ENCODE results near the gene TRAF3. TPM values are rescaled to one million over a fixed set of nuclear protein-coding genes. Genes with fewer than 3 reads are reported as not detected.
"Not testable (repeated sequence)": the region's sequence is repeated elsewhere in the genome, so short reads cannot be mapped to it uniquely, and the experiment has no call there.

TRAF3 gene
- total RNA-seq, 1 donor from 2014 or later = 12.8 TPM

DNA sequence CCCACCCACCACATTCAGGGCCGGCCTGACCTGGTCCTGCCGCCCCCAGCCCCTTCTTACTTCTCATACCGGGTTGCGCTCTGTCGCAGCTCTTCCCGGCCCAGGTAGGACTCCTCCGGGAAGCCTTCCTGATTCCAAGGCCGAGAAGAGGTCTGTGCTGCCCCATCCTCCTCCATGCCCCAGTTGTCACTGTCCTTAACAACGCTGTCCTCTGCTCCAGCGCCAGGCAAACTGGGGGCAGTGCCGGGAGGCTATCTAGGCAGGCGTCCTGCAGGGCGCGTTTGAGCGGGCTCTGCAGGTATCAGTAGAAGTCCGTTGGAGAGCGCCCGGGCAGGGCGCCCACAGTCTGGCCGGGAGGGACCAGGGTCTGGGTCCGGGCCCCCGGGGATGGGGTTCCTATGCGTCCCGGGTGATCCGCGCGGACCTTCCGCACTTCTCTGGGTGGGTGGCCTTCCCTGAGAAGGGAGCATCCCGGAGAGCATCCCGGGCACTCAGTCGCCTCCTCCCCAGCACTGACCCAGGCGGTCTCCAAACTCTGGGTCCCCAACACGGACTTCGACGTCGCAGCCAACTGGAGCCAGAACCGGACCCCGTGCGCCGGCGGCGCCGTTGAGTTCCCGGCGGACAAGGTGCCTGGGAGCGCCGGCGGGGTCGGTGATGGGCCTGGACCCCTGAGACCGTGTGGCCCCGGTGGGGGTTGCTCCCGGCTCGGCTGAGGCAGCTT is 146.1 kb downstream of the TRAF3 start:
- no peak for DNase-seq (ENCODE audit: low read depth in 2 of 2)

DNA sequence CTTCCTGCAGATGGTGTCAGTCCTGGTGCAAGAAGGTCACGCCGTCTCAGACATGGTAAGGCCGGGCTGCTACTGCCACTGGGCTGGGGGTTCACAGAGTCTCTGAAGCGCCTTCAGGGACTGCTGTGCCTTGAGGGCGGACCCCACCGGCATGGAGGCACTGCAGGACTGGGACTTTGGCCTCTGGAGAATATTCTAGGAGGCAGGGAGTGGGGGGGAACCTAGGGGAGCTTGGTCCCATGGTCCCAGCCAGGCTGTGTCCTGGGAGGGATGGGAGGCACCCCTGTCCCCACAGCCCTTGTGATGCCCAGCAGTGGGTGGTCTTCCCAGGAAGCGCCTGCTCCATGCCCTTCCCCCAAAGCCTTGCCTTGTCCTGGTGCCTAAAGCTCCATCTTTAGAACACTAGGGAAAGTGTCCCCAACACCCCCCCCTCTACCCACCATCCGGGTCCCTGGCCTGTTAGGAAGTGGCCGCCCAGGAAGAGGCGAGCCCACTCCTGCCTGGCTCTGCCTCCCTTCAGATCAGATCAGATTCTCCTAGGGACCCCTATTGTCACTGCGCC is 146.8 kb downstream of the TRAF3 start:
- DNase-seq (ENCODE audit: low read depth in 2 of 2) = no peak

DNA sequence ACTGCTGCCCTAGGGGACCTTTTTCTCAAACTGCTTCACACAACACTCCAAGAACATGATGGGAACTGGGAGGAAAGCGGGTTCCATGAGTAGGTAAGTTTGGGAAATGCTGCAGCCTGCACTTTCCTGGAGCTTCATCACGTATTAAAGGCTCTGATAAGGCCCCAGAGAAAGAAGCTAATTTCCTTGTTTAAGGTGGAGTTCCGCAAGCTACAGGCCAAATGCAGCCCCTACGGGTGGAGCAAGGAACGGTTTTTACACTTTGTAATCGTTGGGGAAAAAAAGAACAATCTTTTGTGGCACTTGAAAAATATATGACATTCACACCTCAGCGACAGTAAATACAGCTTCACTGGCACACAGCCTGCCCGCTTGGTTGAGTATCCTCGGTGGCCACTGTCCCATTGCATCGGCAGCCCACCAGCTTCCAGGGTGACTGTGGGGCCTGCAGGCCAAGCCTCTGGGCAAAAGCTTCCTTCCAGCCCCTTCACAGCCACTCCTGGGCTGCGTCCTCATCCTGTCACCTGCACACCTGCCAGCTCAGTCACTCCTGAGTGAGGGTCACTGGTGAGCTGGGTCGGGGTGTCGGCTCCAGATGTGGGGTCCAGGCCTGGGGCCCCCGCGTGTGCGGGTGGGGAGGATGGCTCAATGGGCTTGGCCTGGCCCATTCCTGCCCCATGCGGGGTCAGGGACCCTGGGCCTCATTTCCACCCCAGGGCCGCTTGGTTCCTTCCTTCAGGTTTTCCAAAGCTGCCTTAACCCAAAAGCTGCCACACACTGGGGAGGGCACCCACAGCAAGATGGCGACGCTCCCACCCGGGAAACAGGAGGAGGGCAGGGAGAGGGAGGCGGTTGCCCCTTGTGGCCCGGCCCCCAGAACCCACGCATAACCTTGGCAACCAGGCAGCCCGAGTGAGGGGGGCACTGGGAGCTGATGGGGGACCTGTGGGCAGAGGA is 147.7 kb downstream of the TRAF3 start:
- DNase-seq (ENCODE audit: low read depth in 2 of 2) = no peak

DNA sequence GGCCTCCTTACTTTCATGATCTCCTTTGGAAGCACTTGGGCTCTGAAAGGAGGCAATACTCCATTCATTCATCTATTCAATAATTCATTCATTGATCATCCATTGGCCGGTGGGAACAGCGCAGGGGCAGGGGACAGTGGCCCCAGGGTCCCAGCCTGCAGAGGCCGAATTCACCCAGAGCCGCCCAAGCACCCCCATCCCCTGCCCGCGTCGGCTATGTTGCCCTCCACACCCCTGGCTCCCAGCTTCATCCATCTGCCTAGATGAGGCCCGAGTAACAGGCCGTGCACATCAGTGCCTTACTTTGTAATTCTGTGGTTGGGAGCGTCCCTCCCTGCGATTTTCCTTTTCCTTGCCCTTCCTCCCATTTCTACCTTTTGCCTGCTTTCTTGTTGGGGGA is 148.4 kb downstream of the TRAF3 start:
- DNase-seq (ENCODE audit: low read depth in 2 of 2) = no peak

DNA sequence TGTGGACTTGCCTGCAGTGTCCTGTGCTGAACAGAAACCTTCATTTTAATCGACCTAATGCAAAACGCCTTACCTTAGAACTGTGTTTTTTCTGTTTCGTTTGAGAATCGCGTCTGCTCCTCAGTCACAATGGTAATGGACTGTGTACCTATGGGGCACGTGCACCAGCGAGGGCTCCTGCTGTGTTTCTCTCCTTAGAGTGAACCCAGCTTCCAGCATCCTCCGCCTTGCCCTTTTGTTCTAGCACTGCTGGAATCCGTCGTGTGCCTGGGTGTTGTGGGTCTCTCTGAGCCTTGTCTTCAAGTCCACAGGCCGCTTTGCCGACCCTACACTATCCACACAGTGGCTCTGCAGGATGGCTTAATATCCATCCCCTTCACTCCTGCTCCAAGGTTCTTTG is 148.9 kb downstream of the TRAF3 start:
- DNase-seq (ENCODE audit: low read depth in 2 of 2) = no peak

DNA sequence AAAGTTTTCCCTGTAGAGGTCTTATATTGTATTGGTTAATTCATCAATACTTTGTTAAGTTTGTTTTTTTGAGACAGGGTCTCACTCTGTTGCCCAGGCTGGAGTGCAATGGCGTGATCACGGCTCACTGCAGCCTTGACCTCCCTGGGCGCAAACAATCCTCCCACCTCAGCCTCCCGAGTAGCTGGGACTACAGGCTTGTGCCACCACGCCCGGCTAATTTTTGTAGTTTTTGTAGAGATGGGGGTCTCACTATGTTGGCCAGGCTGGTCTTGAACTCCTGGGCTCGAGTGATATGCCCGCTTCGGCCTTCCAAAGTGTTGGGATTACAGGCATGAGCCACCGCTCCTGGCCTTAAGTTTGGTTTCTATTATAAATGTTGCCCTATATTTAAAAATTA is 149.6 kb downstream of the TRAF3 start:
- not testable (repeated sequence) for DNase-seq (ENCODE audit: low read depth in 2 of 2)

DNA sequence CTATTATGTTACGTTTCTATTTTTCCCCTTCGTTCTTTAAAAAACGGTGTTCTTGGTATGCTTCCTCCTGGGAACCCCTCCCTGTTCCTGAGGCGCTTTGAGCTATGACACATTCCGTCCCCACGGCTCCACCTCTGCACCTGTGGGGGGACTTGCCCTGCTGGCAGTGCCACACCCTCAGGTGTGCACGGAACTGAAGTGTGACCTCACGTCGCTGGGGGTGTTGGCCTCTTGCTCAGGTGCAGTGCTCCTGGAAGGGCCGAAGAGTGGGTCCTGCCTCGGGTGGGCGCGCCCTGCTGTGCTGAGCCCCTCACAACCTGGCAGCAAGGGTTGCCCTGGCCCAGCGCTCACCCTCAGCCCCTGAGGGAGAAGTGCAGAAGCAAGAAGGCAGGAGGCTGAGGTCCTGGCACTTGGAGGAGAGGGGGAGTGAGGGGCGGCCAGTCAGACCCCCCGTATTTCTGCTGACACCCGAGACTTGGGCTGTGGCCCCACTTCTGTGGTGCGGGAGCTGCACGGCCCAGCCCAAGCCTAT is 150.2 kb downstream of the TRAF3 start:
- DNase-seq (ENCODE audit: low read depth in 2 of 2) = no peak

DNA sequence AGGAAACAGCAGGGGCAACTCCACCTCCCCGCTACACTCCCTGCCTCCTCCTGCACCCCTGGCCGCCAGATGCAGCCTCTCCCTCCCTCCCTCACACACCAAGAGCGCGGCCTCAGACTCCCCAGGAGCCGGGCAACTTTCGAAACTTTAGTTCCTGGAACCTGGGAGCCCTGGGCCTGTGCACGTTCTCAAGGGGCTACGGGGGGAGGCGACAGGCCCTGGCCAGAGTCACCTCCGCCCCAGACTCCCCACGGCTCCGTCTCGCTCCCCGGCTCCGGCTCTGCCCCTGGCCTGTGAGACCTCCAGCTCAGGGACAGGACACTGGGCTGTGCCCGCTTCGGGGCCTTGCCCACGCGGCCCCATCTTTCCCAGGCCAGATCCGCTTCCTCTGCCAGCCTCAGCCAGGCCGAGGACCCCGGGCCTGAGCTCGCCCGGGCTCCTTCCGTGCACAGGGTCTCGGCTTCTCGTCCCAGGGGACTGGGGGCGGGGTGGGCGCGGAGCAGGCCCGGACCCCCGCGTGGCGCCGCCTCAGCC is 150.7 kb downstream of the TRAF3 start:
- no peak for DNase-seq (ENCODE audit: low read depth in 2 of 2)

DNA sequence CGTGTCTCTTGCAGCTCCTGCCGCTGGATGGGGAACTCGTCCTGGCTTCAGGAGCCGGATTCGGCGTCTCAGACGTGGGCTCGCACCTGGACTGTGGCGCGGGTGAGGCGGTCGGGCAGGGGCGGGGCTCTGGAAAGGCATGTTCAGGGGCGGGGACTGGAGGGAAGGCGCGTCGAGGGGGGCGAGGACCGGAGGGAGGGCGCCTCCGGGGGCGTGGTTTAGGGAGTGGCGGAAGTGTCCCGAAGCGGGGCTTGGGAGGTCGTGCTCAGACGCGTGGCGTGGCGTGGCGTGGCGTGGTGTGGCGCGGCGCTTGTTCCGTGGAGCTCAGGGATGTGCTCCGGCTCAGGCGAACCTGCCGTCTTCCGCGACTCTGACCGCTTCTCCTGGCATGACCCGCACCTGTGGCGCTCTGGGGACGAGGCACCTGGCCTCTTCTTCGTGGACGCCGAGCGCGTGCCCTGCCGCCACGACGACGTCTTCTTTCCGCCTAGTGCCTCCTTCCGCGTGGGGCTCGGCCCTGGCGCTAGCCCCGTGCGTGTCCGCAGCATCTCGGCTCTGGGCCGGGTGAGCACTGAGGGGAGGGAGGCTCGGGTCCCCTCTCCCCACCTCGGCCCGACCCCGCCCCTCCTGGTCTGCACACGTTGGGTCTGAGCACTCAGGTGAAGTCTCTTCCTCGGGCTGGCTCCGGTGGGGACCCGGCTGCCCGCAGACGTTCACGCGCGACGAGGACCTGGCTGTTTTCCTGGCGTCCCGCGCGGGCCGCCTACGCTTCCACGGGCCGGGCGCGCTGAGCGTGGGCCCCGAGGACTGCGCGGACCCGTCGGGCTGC is 151.4 kb downstream of the TRAF3 start:
- DNase-seq (ENCODE audit: low read depth in 2 of 2) = peak in 1 of 2 donors; percentile 54

DNA sequence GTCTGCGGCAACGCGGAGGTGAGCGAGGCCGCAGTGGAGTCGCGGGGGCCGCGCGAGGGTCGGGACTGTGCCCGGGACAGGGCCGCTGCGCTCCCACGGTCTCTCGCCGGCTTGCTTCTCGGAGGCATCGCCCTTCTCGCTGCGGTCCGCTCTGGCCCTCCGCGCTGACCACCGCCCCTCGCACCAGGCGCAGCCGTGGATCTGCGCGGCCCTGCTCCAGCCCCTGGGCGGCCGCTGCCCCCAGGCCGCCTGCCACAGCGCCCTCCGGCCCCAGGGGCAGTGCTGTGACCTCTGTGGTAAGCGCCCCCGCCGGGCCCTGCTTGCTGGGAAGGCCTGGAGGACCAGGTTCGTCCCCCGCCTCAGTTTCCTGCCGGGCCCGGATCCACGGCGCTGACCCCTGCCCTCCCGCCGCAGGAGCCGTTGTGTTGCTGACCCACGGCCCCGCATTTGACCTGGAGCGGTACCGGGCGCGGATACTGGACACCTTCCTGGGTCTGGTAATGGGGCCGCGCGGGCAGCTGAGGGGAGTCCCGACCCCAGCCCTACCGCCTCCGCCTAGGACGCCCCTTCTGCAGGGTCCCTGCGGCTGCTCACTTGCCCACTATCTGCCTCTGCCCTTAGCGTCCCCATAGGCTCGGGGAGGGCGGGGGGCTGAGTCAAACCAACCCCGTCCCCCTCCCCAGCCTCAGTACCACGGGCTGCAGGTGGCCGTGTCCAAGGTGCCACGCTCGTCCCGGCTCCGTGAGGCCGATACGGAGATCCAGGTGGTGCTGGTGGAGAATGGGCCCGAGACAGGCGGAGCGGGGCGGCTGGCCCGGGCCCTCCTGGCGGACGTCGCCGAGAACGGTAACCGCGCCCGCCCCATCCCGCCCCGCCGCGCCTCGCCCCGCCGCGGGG is 152.2 kb downstream of the TRAF3 start:
- no peak for DNase-seq (ENCODE audit: low read depth in 2 of 2)

DNA sequence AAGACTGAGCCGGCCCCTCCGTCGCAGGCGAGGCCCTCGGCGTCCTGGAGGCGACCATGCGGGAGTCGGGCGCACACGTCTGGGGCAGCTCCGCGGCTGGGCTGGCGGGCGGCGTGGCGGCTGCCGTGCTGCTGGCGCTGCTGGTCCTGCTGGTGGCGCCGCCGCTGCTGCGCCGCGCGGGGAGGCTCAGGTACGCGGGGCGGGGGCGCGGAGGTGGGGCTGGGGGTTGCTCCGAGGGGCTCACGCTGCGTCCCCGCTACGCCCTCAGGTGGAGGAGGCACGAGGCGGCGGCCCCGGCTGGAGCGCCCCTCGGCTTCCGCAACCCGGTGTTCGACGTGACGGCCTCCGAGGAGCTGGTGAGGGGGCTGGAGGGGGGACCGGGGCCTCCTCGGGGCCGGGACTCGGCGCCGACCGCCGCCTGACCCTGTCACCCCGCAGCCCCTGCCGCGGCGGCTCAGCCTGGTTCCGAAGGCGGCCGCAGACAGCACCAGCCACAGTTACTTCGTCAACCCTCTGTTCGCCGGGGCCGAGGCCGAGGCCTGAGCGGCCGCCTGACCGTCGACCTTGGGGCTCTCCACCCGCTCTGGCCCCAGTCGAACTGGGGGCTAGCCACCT is 153.0 kb downstream of the TRAF3 start:
- peak in 1 of 2 donors; percentile 14 for DNase-seq (ENCODE audit: low read depth in 2 of 2)

DNA sequence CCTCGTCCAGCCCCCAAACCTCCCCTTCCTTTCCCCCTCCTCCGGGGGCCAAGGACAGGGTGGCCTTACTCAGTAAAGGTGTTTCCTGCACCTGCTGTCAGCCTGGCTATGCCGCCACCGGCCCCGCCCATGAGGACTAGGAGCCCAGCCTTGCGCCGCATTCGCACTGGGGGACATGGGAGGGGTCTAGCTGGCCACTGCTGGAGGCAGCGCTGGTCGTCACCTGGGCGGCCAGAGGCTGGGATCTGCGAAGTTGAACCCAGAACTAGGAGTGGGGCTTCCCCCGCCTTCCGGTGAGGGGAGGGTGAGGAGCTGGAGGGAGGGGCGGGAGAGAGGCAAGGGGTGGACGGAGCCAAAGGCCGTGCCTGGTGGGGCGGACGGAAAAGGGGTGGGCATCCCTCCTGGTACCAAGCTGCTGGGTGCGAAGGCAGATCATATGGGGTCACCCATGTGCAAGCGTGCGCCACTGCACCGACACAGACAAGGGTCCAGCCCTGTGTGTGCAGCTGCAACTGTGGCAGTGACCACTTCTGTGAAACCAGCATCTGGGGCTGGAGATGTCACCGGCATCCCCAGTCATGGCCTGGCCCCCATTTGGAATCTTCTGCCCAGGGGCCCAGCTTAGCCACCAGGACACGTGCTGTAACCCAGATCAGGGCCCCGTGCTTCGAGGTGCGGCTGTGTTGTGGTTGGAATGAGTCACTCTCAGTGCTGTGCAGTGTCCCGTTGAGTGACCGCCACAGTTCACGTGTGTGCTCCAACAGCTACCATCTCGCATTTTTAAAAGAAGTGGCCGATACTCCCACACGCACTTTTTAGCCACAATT is 153.7 kb downstream of the TRAF3 start:
- DNase-seq (ENCODE audit: low read depth in 2 of 2) = peak in 1 of 2 donors; percentile 31

DNA sequence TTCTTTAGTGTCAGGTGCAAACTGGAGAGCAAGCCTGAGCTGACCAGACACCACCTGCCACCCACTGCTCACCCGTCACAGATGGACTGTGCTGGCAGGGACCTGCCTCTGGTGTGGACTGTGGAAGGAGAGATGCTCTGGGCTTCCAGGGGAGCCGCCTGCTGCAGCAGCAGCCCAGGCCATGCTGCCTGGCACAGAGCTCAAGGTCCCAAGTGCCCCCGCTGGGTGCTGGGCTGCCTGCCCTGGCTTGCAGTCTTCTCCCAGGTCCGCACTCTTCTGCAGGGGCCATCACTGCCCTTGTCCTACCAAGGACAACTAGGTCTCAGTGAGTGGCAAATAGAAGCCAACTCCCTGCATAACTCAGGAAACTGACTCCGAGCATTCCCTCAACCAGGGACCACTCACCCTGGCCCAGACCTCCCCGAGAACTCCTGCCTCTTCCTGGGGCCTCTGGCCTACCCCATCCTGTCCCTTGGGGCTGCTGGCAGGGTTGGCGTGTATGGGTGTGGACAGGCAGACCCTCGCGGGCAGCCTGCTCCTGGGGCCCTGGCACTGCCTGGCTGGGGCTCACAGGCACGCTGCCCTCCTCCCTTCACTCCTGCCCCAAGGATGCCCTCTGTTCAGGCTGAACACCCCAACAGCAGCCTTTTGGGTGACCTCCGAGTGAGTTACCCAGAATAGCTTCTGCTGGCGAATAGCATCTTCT is 154.5 kb downstream of the TRAF3 start:
- DNase-seq (ENCODE audit: low read depth in 2 of 2) = no peak

DNA sequence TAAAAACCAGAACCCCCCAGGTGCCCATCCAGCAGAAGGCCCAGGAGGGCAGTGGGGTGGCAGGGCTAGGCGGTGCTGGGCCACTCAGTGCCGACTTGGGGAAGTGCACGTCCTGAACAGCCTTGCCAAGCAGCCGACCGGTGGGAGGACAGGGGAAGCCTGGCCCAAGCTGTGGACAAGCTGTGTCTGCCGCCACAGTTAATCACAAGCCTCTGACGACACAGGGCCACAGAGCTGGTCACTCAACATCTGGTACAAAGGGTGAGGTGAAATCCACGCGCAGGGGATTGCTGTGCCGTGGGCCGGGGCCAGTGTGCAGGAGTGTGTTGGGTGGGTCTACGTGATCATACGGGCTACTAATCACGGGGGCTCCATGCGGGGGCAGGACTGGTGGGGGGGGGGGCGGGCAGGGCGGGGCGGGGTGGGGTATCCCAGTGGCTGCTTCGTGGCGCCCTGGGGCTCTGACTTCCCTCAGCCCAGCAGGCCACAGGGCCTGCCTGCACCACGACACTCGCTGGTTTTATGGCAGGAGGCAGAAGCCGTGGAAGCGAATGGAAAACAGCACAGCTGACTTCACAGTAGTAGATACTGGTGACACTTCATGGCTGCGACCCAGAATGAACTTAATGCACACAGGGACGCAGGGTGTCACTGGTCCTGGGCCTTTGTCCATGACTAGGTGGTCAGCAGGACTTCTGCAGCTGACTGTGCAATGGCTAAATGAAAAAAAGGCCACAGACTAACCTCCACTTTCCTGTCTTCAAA is 155.4 kb downstream of the TRAF3 start:
- no peak for DNase-seq (ENCODE audit: low read depth in 2 of 2)

DNA sequence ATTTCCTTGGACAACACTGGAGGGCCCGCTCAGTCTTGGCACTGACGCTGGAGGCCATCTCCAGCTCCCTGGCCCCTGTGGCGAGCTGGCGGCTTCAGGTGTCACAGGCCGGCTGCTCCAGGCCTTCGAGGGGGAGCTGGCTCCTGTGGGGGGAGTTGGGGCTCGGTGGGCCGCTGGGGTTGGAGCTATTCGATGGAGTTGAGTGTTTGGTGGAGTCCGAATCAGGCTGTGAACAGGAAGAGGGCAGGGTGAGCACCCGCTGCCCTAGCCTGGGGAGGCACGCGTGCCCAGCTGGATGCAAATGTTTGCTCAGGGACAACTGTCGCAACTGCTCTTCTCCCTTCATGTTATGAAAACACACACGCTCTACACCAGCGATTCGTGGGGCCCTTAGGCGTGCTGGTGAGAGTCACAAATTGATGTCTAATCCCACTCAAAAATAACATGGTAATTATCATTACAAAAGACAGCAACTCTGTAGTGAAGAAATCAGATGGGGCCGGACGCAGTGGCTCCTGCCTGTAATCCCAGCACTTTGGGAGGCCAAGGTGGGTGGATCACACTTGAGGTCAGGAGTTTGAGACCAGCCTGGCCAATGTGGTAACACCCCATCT is 156.5 kb downstream of the TRAF3 start:
- DNase-seq (ENCODE audit: low read depth in 2 of 2) = no peak

DNA sequence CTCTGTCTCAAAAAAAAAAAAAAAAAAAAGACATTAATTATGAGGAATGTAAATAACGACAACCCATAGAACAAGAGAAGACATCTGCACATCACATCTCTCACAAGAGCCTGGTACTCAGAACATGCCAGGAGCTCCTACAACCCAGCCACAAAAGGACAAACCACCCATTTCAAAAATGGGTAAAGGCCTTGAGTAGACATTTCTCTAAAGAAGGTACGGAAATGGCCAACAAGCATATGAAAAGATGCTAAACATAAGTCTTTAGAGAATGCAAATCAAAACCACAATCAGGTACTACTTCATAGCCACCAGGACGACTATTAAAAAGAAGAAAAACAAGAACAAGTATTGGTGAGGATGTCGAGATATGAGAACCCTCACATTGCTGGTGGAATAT is 158.5 kb downstream of the TRAF3 start:
- no peak for DNase-seq (ENCODE audit: low read depth in 2 of 2)

Data from dermis microvascular lymphatic vessel endothelial cell (primary cell).